Suprapubic skin (tissue), 4 donors: ENCODE results near the gene THBS3. TPM values are rescaled to one million over a fixed set of nuclear protein-coding genes. Genes with fewer than 3 reads are reported as not detected.
A peak's percentile ranks its signal among the peaks of the same experiment; 100 is the strongest.

Experiments used
- DNase-seq, 2 donors: peaks; one replicate each; pipeline ENCODE4 v3.0.0-alpha.2; 2019; ENCODE audit warnings: low spot score in 2 of 2
- H3K27ac ChIP-seq: fragments of 200-600 bp; sonication (generic); one replicate; pipeline ENCODE4 v1.5.1; 2019
- H3K27me3 ChIP-seq: fragments of 200-600 bp; sonication (generic); one replicate; pipeline ENCODE4 v1.5.1; 2019
- H3K36me3 ChIP-seq: fragments of 200-600 bp; sonication (generic); one replicate; pipeline ENCODE4 v1.5.1; 2019
- H3K4me1 ChIP-seq: fragments of 200-600 bp; sonication (generic); one replicate; pipeline ENCODE4 v1.5.1; 2019
- H3K4me3 ChIP-seq: fragments of 200-600 bp; sonication (generic); one replicate; pipeline ENCODE4 v1.5.1; 2019; ENCODE audit warnings: mild to moderate bottlenecking
- H3K9me3 ChIP-seq: fragments of 200-600 bp; sonication (generic); one replicate; pipeline ENCODE4 v1.5.1; 2019
- CTCF ChIP-seq, 2 donors: fragments of 200-600 bp in 1 of 2; fragments of 450-650 bp in 1 of 2; sonication (generic) in 1 of 2; IDR thresholded peaks; one replicate each; pipeline ENCODE4 v1.5.1; 2016 to 2019; ENCODE audit warnings: antibody characterized with exemption in 2 of 2, mild to moderate bottlenecking in 1 of 2, moderate library complexity in 1 of 2
- EP300 ChIP-seq: sonication (generic); formaldehyde crosslinking; IDR thresholded peaks from one replicate; pipeline ENCODE4 v1.6.1; 2017; ENCODE audit warnings: antibody characterized with exemption
- POLR2A ChIP-seq, 2 donors: fragments of 450-650 bp; IDR thresholded peaks; one replicate each; pipeline ENCODE4 v1.6.1; 2017; ENCODE audit warnings: antibody characterized with exemption in 2 of 2, mild to moderate bottlenecking in 2 of 2, moderate library complexity in 2 of 2
- POLR2AphosphoS5 ChIP-seq, 3 donors: sonication (generic); formaldehyde crosslinking; IDR thresholded peaks; one replicate each; pipeline ENCODE4 v1.6.1; 2017; ENCODE audit warnings: antibody characterized with exemption in 3 of 3
- WGBS: methylation state at CpG from one replicate; pipeline ENCODE4 v1.1.5; 2018; 5-methylcytosine and 5-hydroxymethylcytosine counted together
- total RNA-seq, 4 donors: library from RNA; depleted of rRNA; stranded (reverse); fragments of >200 nt; gene quantifications; one replicate each; pipeline ENCODE4 v1.1.0, GENCODE V29; 2016

The THBS3 gene
- total RNA-seq, 4 donors from 2014 or later: 21.4 to 90.8 (median 26.7) TPM

DNA sequence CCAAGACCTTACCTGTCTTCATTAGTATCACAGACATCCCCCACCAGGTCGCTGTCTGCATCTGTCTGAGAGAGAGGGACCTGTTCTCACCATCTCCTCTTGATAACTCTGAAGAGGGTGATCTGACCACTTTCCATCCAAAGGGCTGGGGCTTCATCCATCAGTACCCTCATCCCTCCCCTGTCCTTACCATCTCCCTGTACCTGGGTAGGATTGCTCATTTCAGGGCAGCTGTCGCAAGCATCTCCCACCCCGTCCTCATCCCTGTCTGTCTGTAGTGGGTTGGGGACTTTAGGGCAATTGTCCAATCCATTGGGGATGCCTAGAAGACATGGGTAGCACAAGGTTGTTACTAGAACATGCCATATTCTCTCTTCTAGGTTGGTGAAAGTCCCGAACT lies 7.9 kb downstream of the THBS3 start:
- no peak for DNase-seq
- H3K4me3 ChIP-seq: no peak overlapping the region
- no peak overlapping the region for H3K27ac ChIP-seq
- TF ChIP-seq POLR2A (IDR thresholded peaks at IDR 0.05) (no peak), CTCF (IDR thresholded peaks at IDR 0.05) (no peak)
- H3K36me3 ChIP-seq: peaks cover 20% of the 10 kb centered on the region
- H3K4me1 ChIP-seq: peaks cover 12% of the 10 kb centered on the region
- no peaks in the 10 kb centered on the region for H3K27me3 ChIP-seq
- WGBS: 89% methylated on average over 4 of the region's 4 CpGs
- no peaks in the 10 kb centered on the region for H3K9me3 ChIP-seq

DNA sequence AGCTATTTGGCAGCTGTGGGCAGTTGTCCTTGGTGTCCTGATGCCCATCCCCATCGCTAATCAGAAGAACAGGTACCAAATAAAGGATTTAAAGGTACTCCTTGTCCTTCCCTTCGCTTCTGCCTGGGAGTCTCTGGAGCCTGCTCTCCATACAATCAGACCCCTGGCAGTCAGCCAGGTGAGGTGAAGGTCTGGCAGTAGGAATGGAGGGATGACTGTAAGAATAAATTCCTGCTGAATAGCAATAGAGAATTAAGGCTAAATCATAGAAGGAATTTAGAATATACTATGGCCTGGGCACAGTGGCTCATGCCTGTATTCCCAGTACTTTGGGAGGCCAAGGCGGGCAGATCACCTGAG lies 9.2 kb downstream of the THBS3 start:
- Histone ChIP-seq H3K27ac (no peak overlapping the region), H3K36me3 (peaks cover 20% of the 10 kb centered on the region), H3K27me3 (no peaks in the 10 kb centered on the region), H3K4me3 (no peak overlapping the region), H3K9me3 (no peaks in the 10 kb centered on the region), H3K4me1 (peaks cover 24% of the 10 kb centered on the region)
- no peak for TF ChIP-seq POLR2AphosphoS5 (IDR thresholded peaks at IDR 0.05)
- no peak for TF ChIP-seq CTCF (IDR thresholded peaks at IDR 0.05)
- TF ChIP-seq EP300: no peak
- TF ChIP-seq POLR2A (IDR thresholded peaks at IDR 0.05): no peak
- 95% methylated on average over 3 of the region's 3 CpGs for WGBS
- DNase-seq: no peak

DNA sequence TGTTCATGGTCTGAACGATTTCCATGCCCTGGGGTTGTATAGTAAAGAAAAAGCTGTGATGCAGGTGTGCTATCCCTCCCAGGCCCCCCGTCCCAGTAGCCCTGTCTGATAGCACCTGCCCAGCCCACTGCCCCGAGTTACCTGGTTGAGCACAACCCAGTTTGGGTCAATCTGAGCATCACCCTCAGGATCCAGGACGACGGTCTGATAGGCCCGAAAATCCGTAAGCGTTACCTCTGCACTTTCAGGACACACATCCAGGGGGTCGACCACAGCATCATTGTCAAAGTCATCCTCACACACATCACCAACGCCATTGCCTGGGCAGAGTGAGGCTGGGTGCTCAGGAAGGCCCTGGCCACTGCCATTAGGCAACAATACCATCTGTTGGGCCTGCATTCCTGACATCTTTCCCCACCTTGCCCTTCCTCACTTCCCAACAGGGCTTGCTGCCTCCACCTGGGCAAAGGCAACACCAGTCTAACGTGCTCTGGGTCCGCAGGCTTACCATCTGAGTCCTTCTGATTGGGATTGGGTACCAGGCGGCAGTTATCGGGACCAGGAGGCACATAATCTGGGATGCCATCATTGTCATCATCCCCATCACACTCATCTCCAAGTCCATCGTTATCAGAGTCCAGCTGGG lies 9.7 kb downstream of the THBS3 start:
- TF ChIP-seq EP300: no peak
- TF ChIP-seq CTCF (IDR thresholded peaks at IDR 0.05): no peak
- TF ChIP-seq POLR2A (IDR thresholded peaks at IDR 0.05): no peak
- no peak for TF ChIP-seq POLR2AphosphoS5 (IDR thresholded peaks at IDR 0.05)
- Histone ChIP-seq H3K27me3 (no peaks in the 10 kb centered on the region), H3K27ac (no peak overlapping the region), H3K4me1 (peaks cover 29% of the 10 kb centered on the region), H3K4me3 (no peak overlapping the region), H3K36me3 (peaks cover 20% of the 10 kb centered on the region), H3K9me3 (no peaks in the 10 kb centered on the region)
- WGBS: 90% methylated on average over 15 of the region's 15 CpGs
- DNase-seq: no peak

DNA sequence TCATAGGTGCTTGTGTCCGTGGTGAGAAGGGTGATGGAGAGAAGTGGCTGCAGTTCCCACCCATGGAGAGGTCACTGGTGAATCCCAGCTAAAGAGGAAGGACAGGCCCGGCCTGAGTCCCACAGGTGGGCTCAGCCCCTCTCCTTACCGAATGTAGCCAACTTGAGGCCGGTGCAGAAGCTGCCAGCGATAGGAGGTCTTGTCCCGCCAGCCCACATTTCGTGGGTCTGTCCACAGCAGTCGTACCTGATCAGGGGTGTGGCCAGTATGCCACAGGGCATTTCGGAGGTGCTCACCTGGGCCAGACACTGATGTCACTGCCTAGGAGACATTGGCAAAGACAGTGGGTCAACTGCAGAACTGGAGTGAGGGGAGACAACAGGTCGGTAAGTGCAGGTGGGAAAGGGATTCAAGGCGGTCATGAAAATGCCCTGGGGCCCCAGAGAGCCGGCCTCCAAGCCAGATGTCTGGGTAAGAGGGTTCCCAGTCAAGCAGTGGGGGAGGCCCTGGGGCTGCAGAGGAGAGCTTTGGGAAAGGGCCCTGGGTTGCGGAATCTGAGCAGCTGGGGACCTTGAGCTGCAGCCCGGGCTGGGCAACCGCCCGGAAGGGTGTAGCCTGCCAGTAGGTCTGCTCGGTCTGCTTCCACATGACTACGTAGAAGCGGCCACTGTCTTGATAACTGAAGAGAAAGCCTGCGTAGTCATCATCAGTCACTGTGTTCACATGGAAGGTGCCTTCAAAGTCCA lies 10.6 kb downstream of the THBS3 start:
- H3K36me3 ChIP-seq: peaks cover 20% of the 10 kb centered on the region
- H3K27ac ChIP-seq: no peak overlapping the region
- peaks cover 39% of the 10 kb centered on the region for H3K4me1 ChIP-seq
- no peak overlapping the region for H3K4me3 ChIP-seq
- WGBS: 84% methylated on average over 14 of the region's 20 CpGs
- H3K27me3 ChIP-seq: no peaks in the 10 kb centered on the region
- no peaks in the 10 kb centered on the region for H3K9me3 ChIP-seq
- DNase-seq: peak in 1 of 2 donors; percentile 59
- TF ChIP-seq CTCF (IDR thresholded peaks at IDR 0.05) (no peak), POLR2A (IDR thresholded peaks at IDR 0.05) (no peak), POLR2AphosphoS5 (IDR thresholded peaks at IDR 0.05) (no peak), EP300 (no peak)

DNA sequence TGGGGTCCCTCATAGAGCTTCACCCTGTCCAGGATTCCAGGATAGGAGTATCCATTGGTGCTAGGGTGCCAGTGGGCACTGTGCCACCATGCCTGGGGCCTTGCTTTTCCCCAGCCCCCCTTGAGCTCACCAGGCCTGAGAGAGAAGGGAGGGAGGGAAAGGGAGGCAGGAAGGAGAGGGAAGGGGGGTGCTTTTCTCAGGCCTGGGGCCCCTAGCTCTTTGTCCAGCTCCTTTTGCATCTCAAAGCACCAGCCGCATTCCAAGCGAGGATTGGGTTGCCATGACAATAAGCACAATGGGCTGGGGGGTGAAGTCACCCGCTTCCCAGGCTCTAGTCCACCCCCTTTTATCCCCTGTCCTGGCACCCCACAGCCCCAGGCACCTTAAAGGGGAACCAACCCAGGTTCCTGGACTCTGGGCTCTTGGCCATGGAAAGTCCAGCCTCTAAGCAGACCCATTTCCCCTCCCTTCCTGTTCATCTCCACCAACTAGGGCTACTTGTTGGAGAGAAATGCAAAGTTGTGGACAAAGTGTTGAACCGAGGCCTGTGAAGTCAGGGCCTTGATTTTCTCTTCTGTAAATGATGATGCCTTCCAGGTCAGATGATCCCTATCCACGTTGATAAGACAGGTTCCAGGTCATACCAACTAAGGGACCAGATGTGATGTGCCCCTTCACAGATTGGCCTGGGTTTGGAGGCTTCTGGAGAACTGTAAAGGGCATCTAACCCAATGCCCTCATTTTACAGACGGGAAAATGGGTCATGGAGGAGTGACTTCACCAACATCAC lies 11.4 kb downstream of the THBS3 start:
- no peak for DNase-seq

More for the DNA sequence above, 11.4 kb downstream of the THBS3 start:
- Histone ChIP-seq H3K4me1 (peaks cover 42% of the 10 kb centered on the region), H3K9me3 (no peaks in the 10 kb centered on the region), H3K36me3 (peaks cover 20% of the 10 kb centered on the region), H3K27ac (peak overlapping the region; percentile 89), H3K4me3 (no peak overlapping the region), H3K27me3 (no peaks in the 10 kb centered on the region)
- TF ChIP-seq EP300 (no peak), POLR2AphosphoS5 (IDR thresholded peaks at IDR 0.05) (no peak), POLR2A (IDR thresholded peaks at IDR 0.05) (no peak)
- 79% methylated on average over 6 of the region's 6 CpGs for WGBS
